Activated CD8-positive, alpha-beta T cell treated with anti-CD3 and anti-CD28 coated beads, Interleukin-2, amount 10 ng/mL, durations not matched to agents 7 days and 5 days (primary cell): ENCODE measurements around the gene AVL9. TPM values are rescaled to one million over a fixed set of nuclear protein-coding genes. Genes with fewer than 3 reads are reported as not detected.
"Not testable (repeated sequence)": the region's sequence is repeated elsewhere in the genome, so short reads cannot be mapped to it uniquely, and the experiment has no call there.

Experiments used
- ATAC-seq: fragments of 150-1000 bp; cut with Tn5 transposase; one replicate; pipeline ENCODE4 v1.10.0; 2021; ENCODE audit warnings: moderate library complexity
- CTCF ChIA-PET: fragments of 350-600 bp; sonication (Branson Sonifier 250); formaldehyde crosslinking; loops from one replicate; lab custom pipeline; 2021; ENCODE audit warnings: antibody characterized with exemption; lab: Charles Lee
- POLR2A ChIA-PET: fragments of 350-600 bp; sonication (Branson Sonifier 250); formaldehyde crosslinking; loops from one replicate; lab custom pipeline; 2021; ENCODE audit warnings: antibody characterized with exemption; lab: Charles Lee
- DNase-seq: peaks from one replicate; pipeline ENCODE4 v3.0.0-alpha.2; 2020
- H3K27ac Mint-ChIP-seq: one replicate; pipeline ENCODE4 v1.8.0; 2021; ENCODE audit warnings: mild to moderate bottlenecking, mixed read lengths
- H3K27me3 Mint-ChIP-seq: one replicate; pipeline ENCODE4 v1.8.0; 2021; ENCODE audit warnings: low read depth, mixed read lengths
- H3K36me3 Mint-ChIP-seq: one replicate; pipeline ENCODE4 v1.8.0; 2021; ENCODE audit warnings: low read depth, mixed read lengths
- H3K4me1 Mint-ChIP-seq: one replicate; pipeline ENCODE4 v1.8.0; 2021; ENCODE audit warnings: low read depth, mixed read lengths
- H3K4me3 Mint-ChIP-seq: one replicate; pipeline ENCODE4 v1.8.0; 2021; ENCODE audit warnings: mild to moderate bottlenecking, mixed read lengths
- H3K9me3 Mint-ChIP-seq: one replicate; pipeline ENCODE4 v1.8.0; 2022; ENCODE audit warnings: mixed read lengths; ENCODE audit not compliant: insufficient read depth
- total RNA-seq, 2 experiments: library from RNA; stranded (reverse); gene quantifications; one replicate each; pipeline ENCODE4 v1.2.3, GENCODE V29; 2021

The AVL9 gene
- total RNA-seq, 2 experiments from 2014 or later = 29.6 to 30.1 TPM

GRCh38 chr7:32634798-32635393 lies 139.6 kb downstream of the AVL9 start:
- H3K27ac Mint-ChIP-seq, H3K9me3 Mint-ChIP-seq, POLR2A ChIA-PET, H3K27me3 Mint-ChIP-seq, ATAC-seq, H3K36me3 Mint-ChIP-seq, H3K4me3 Mint-ChIP-seq, CTCF ChIA-PET, DNase-seq: not testable (repeated sequence)
- peaks cover 27% of the 10 kb centered on the region for H3K4me1 Mint-ChIP-seq

GRCh38 chr7:32636725-32637462 lies 141.6 kb downstream of the AVL9 start:
- CTCF ChIA-PET = not testable (repeated sequence)

DNA sequence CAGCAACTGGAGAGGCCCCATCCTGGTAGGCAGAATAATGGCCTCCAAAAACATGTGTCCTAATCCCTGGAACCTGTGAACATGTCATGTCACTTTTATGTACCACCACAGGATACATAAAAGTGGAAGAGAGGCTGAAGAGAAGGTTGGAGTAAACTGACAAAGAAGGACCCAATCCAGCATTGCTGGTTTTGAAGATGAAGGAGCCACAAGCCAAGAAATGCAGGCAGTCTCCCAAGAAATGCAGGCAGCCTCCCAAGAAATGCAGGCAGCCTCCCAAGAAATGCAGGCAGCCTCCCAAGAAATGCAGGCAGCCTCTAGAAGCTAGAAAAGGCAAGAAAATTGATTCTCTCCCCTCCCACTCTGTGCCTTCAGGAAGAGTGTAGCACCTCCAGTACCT lies 142.3 kb downstream of the AVL9 start:
- peaks cover 30% of the 10 kb centered on the region for H3K4me1 Mint-ChIP-seq
- H3K4me3 Mint-ChIP-seq, POLR2A ChIA-PET, H3K36me3 Mint-ChIP-seq, H3K9me3 Mint-ChIP-seq, ATAC-seq, H3K27ac Mint-ChIP-seq, H3K27me3 Mint-ChIP-seq, DNase-seq: not testable (repeated sequence)
- CTCF ChIA-PET = interaction anchor here (1.1 kb wide), 1 partner anchor 147 kb away, joined by 3 read pairs; the partner anchor contains the start of gene LSM5

More at GRCh38 chr7:32636725-32637462, 141.6 kb downstream of the AVL9 start:
- peaks cover 30% of the 10 kb centered on the region for H3K4me1 Mint-ChIP-seq
- POLR2A ChIA-PET = interaction anchor here (0.7 kb wide), 1 partner anchor 141 kb away, joined by 3 read pairs; no protein-coding TSS in a partner anchor
- not testable (repeated sequence) for H3K4me3 Mint-ChIP-seq, DNase-seq, ATAC-seq, H3K27ac Mint-ChIP-seq, H3K27me3 Mint-ChIP-seq, H3K36me3 Mint-ChIP-seq, H3K9me3 Mint-ChIP-seq

Other genes starting within 250 kb of the AVL9 start
- gene LSM5, start 5.1 kb upstream of the AVL9 start, total RNA-seq = 10 to 100 TPM; 94.4 to 97.1 TPM